ENCODE measurements around the gene EME2. TPM values are rescaled to one million over a fixed set of nuclear protein-coding genes. Genes with fewer than 3 reads are reported as not detected.

Gene EME2
- total RNA-seq, 2 experiments from 2014 or later = 11.9 to 15.3 TPM

- intact Hi-C loops (cut with micrococcal nuclease) = no loop called here
- no peak overlapping the region for H3K27ac Mint-ChIP-seq
- H3K4me3 Mint-ChIP-seq = no peak overlapping the region
- ChIA-PET POLR2A (no interaction called here), CTCF (interaction anchor here (1.0 kb wide), 1 partner anchor 26 kb away, joined by 3 read pairs; no protein-coding TSS in a partner anchor)
- DNase-seq = no peak
- no peaks in the 10 kb centered on the region for H3K4me1 Mint-ChIP-seq (ENCODE audit: low read depth)
- H3K9me3 Mint-ChIP-seq = no peaks in the 10 kb centered on the region
- H3K27me3 Mint-ChIP-seq = no peaks in the 10 kb centered on the region
- peaks cover 10% of the 10 kb centered on the region for H3K36me3 Mint-ChIP-seq
Observed at GRCh38 chr16:1749152-1750117, 23.2 kb upstream of the EME2 start.

GRCh38 chr16:1751946-1752345, 20.7 kb upstream of the EME2 start:
- no peak for DNase-seq
- Mint-ChIP-seq H3K36me3 (peaks cover 7% of the 10 kb centered on the region), H3K27me3 (no peaks in the 10 kb centered on the region), H3K27ac (no peak overlapping the region), H3K9me3 (no peaks in the 10 kb centered on the region), H3K4me3 (no peak overlapping the region), H3K4me1 (ENCODE audit: low read depth) (peaks cover 3% of the 10 kb centered on the region)
- intact Hi-C loops (cut with micrococcal nuclease) = no loop called here
- ChIA-PET POLR2A (no interaction called here), CTCF (no interaction called here)

GRCh38 chr16:1752853-1753252, 19.8 kb upstream of the EME2 start:
- intact Hi-C loops (cut with micrococcal nuclease) = no loop called here
- POLR2A ChIA-PET = no interaction called here
- Mint-ChIP-seq H3K27ac (no peak overlapping the region), H3K27me3 (no peaks in the 10 kb centered on the region), H3K9me3 (no peaks in the 10 kb centered on the region), H3K4me1 (ENCODE audit: low read depth) (peaks cover 9% of the 10 kb centered on the region), H3K36me3 (peaks cover 7% of the 10 kb centered on the region), H3K4me3 (no peak overlapping the region)
- no peak for DNase-seq
- CTCF ChIA-PET = no interaction called here

GRCh38 chr16:1754204-1754603, 18.4 kb upstream of the EME2 start:
- H3K36me3 Mint-ChIP-seq = peaks cover 7% of the 10 kb centered on the region
- intact Hi-C loops (cut with micrococcal nuclease) = no loop called here
- H3K4me3 Mint-ChIP-seq = no peak overlapping the region
- POLR2A ChIA-PET = no interaction called here
- H3K4me1 Mint-ChIP-seq (ENCODE audit: low read depth) = peaks cover 9% of the 10 kb centered on the region
- no peak overlapping the region for H3K27ac Mint-ChIP-seq
- DNase-seq = no peak
- CTCF ChIA-PET = no interaction called here
- H3K27me3 Mint-ChIP-seq = no peaks in the 10 kb centered on the region
- no peaks in the 10 kb centered on the region for H3K9me3 Mint-ChIP-seq

GRCh38 chr16:1757714-1758461, 14.7 kb upstream of the EME2 start:
- ChIA-PET POLR2A (no interaction called here), CTCF (interaction anchor here (0.8 kb wide), 1 partner anchor 34 kb away, joined by 3 read pairs; no protein-coding TSS in a partner anchor)
- no peak for DNase-seq
- H3K27ac Mint-ChIP-seq = peak overlapping the region; percentile 43
- H3K36me3 Mint-ChIP-seq = peaks cover 6% of the 10 kb centered on the region
- no peaks in the 10 kb centered on the region for H3K9me3 Mint-ChIP-seq
- H3K4me3 Mint-ChIP-seq = no peak overlapping the region
- peaks cover 9% of the 10 kb centered on the region for H3K4me1 Mint-ChIP-seq (ENCODE audit: low read depth)
- H3K27me3 Mint-ChIP-seq = no peaks in the 10 kb centered on the region
- intact Hi-C loops (cut with micrococcal nuclease) = no loop called here

- Mint-ChIP-seq H3K27me3 (no peaks in the 10 kb centered on the region), H3K9me3 (no peaks in the 10 kb centered on the region), H3K27ac (no peak overlapping the region), H3K36me3 (peaks cover 6% of the 10 kb centered on the region), H3K4me1 (ENCODE audit: low read depth) (peaks cover 9% of the 10 kb centered on the region), H3K4me3 (no peak overlapping the region)
- intact Hi-C loops (cut with micrococcal nuclease) = no loop called here
- no peak for DNase-seq
- CTCF ChIA-PET = interaction anchor here (0.8 kb wide), 1 partner anchor 35 kb away, joined by 3 read pairs; no protein-coding TSS in a partner anchor
- POLR2A ChIA-PET = interaction anchor here (1.4 kb wide), 1 partner anchor 12 kb away, joined by 3 read pairs; no protein-coding TSS in a partner anchor
Observed at GRCh38 chr16:1758923-1759322, 13.7 kb upstream of the EME2 start.

- H3K4me3 Mint-ChIP-seq = no peak overlapping the region
- H3K9me3 Mint-ChIP-seq = no peaks in the 10 kb centered on the region
- H3K27me3 Mint-ChIP-seq = no peaks in the 10 kb centered on the region
- DNase-seq = no peak
- ChIA-PET POLR2A (interaction anchor here (1.4 kb wide), 1 partner anchor 11 kb away, joined by 3 read pairs; no protein-coding TSS in a partner anchor), CTCF (no interaction called here)
- peaks cover 9% of the 10 kb centered on the region for H3K4me1 Mint-ChIP-seq (ENCODE audit: low read depth)
- no peak overlapping the region for H3K27ac Mint-ChIP-seq
- H3K36me3 Mint-ChIP-seq = peaks cover 4% of the 10 kb centered on the region
- intact Hi-C loops (cut with micrococcal nuclease) = no loop called here
Observed at GRCh38 chr16:1759511-1759910, 13.1 kb upstream of the EME2 start.

- Mint-ChIP-seq H3K27ac (no peak overlapping the region), H3K36me3 (peaks cover 4% of the 10 kb centered on the region), H3K4me1 (ENCODE audit: low read depth) (peaks cover 9% of the 10 kb centered on the region), H3K9me3 (no peaks in the 10 kb centered on the region), H3K4me3 (no peak overlapping the region), H3K27me3 (no peaks in the 10 kb centered on the region)
- DNase-seq = no peak
- CTCF ChIA-PET = interaction anchor here (1.3 kb wide), 1 partner anchor 37 kb away, joined by 3 read pairs; no protein-coding TSS in a partner anchor
- POLR2A ChIA-PET = no interaction called here
- intact Hi-C loops (cut with micrococcal nuclease) = no loop called here
Observed at GRCh38 chr16:1760911-1761310, 11.7 kb upstream of the EME2 start.

GRCh38 chr16:1761751-1762150, 10.9 kb upstream of the EME2 start:
- Mint-ChIP-seq H3K27me3 (no peaks in the 10 kb centered on the region), H3K9me3 (no peaks in the 10 kb centered on the region), H3K27ac (no peak overlapping the region), H3K36me3 (peaks cover 4% of the 10 kb centered on the region), H3K4me3 (no peak overlapping the region), H3K4me1 (ENCODE audit: low read depth) (peaks cover 7% of the 10 kb centered on the region)
- CTCF ChIA-PET = no interaction called here
- intact Hi-C loops (cut with micrococcal nuclease) = no loop called here
- POLR2A ChIA-PET = no interaction called here
- DNase-seq = no peak

- peaks cover 6% of the 10 kb centered on the region for H3K36me3 Mint-ChIP-seq
- H3K9me3 Mint-ChIP-seq = no peaks in the 10 kb centered on the region
- H3K27me3 Mint-ChIP-seq = no peaks in the 10 kb centered on the region
- peaks cover 3% of the 10 kb centered on the region for H3K4me1 Mint-ChIP-seq (ENCODE audit: low read depth)
- POLR2A ChIA-PET = no interaction called here
- no peak overlapping the region for H3K4me3 Mint-ChIP-seq
- intact Hi-C loops (cut with micrococcal nuclease) = no loop called here
- CTCF ChIA-PET = no interaction called here
- no peak for DNase-seq
- no peak overlapping the region for H3K27ac Mint-ChIP-seq
Observed at GRCh38 chr16:1762196-1762878, 10.3 kb upstream of the EME2 start.

GRCh38 chr16:1762879-1763520, 9.6 kb upstream of the EME2 start:
- ChIA-PET POLR2A (no interaction called here), CTCF (no interaction called here)
- intact Hi-C loops (cut with micrococcal nuclease) = no loop called here
- Mint-ChIP-seq H3K4me3 (no peak overlapping the region), H3K27me3 (no peaks in the 10 kb centered on the region), H3K36me3 (peaks cover 8% of the 10 kb centered on the region), H3K9me3 (no peaks in the 10 kb centered on the region), H3K4me1 (ENCODE audit: low read depth) (no peaks in the 10 kb centered on the region), H3K27ac (no peak overlapping the region)
- DNase-seq = no peak

Measured in activated CD4-positive, alpha-beta memory T cell treated with anti-CD3 and anti-CD28 coated beads for 36 hours (primary cell).